ENCODE measurements around the gene ZMIZ2. TPM values are rescaled to one million over a fixed set of nuclear protein-coding genes. Genes with fewer than 3 reads are reported as not detected.
A peak's percentile ranks its signal among the peaks of the same experiment; 100 is the strongest.

Gene ZMIZ2
- total RNA-seq, 2 donors from 2014 or later = 85.6 to 98.2 TPM

GRCh38 chr7:44733708-44734481 lies 14.8 kb upstream of the ZMIZ2 start:
- no peak overlapping the region for H3K9ac ChIP-seq (ENCODE audit: extremely low read depth, low read length, poor library complexity, severe bottlenecking)
- 96 to 100% methylated on average over 3 to 5 of the region's 5 CpGs for WGBS, 2 experiments (ENCODE audit: insufficient coverage in 1 of 2, insufficient read length in 1 of 2)
- Mint-ChIP-seq H3K4me3 (no peak overlapping the region), H3K4me1 (no peaks in the 10 kb centered on the region), H3K36me3 (ENCODE audit: low read depth) (no peaks in the 10 kb centered on the region), H3K9me3 (no peaks in the 10 kb centered on the region), H3K27me3 (ENCODE audit: insufficient read depth) (peaks cover 2% of the 10 kb centered on the region), H3K27ac (no peak overlapping the region)
- H3K27ac ChIP-seq (ENCODE audit: low read depth, low read length) = no peak overlapping the region
- H3K4me3 ChIP-seq (ENCODE audit: low read length) = no peak overlapping the region
- no peaks in the 10 kb centered on the region for H3K9me3 ChIP-seq (ENCODE audit: control insufficient read depth, low read length)
- H3K4me1 ChIP-seq (ENCODE audit: control insufficient read depth, insufficient read depth, low read length) = no peaks in the 10 kb centered on the region
- TF ChIP-seq CTCF (conservative IDR thresholded peaks at IDR 0.05) = no peak
- no peaks in the 10 kb centered on the region for H3K36me3 ChIP-seq (ENCODE audit: control insufficient read depth, insufficient read depth, low read length)
- DNase-seq = no peak
- H3K27me3 ChIP-seq (ENCODE audit: control insufficient read depth, insufficient read depth, low read length, poor library complexity, severe bottlenecking) = no peaks in the 10 kb centered on the region

- Histone ChIP-seq H3K9ac (ENCODE audit: extremely low read depth, low read length, poor library complexity, severe bottlenecking) (no peak overlapping the region), H3K4me3 (ENCODE audit: low read length) (no peak overlapping the region), H3K36me3 (ENCODE audit: control insufficient read depth, insufficient read depth, low read length) (no peaks in the 10 kb centered on the region), H3K4me1 (ENCODE audit: control insufficient read depth, insufficient read depth, low read length) (no peaks in the 10 kb centered on the region), H3K27me3 (ENCODE audit: control insufficient read depth, insufficient read depth, low read length, poor library complexity, severe bottlenecking) (no peaks in the 10 kb centered on the region), H3K9me3 (ENCODE audit: control insufficient read depth, low read length) (no peaks in the 10 kb centered on the region), H3K27ac (ENCODE audit: low read depth, low read length) (no peak overlapping the region)
- Mint-ChIP-seq H3K9me3 (no peaks in the 10 kb centered on the region), H3K27ac (no peak overlapping the region), H3K4me3 (no peak overlapping the region), H3K36me3 (ENCODE audit: low read depth) (no peaks in the 10 kb centered on the region), H3K27me3 (ENCODE audit: insufficient read depth) (peaks cover 2% of the 10 kb centered on the region), H3K4me1 (no peaks in the 10 kb centered on the region)
- 85 to 95% methylated on average over 3 to 5 of the region's 5 CpGs for WGBS, 2 experiments (ENCODE audit: insufficient coverage in 1 of 2, insufficient read length in 1 of 2)
- DNase-seq = no peak
- no peak for TF ChIP-seq CTCF (conservative IDR thresholded peaks at IDR 0.05)
Measured at GRCh38 chr7:44735403-44736165, 13.1 kb upstream of the ZMIZ2 start.

GRCh38 chr7:44736896-44737295 lies 11.8 kb upstream of the ZMIZ2 start:
- Histone ChIP-seq H3K27me3 (ENCODE audit: control insufficient read depth, insufficient read depth, low read length, poor library complexity, severe bottlenecking) (no peaks in the 10 kb centered on the region), H3K4me1 (ENCODE audit: control insufficient read depth, insufficient read depth, low read length) (no peaks in the 10 kb centered on the region), H3K27ac (ENCODE audit: low read depth, low read length) (no peak overlapping the region), H3K36me3 (ENCODE audit: control insufficient read depth, insufficient read depth, low read length) (no peaks in the 10 kb centered on the region), H3K9ac (ENCODE audit: extremely low read depth, low read length, poor library complexity, severe bottlenecking) (no peak overlapping the region), H3K4me3 (ENCODE audit: low read length) (no peak overlapping the region), H3K9me3 (ENCODE audit: control insufficient read depth, low read length) (no peaks in the 10 kb centered on the region)
- Mint-ChIP-seq H3K4me3 (no peak overlapping the region), H3K27me3 (ENCODE audit: insufficient read depth) (no peaks in the 10 kb centered on the region), H3K36me3 (ENCODE audit: low read depth) (no peaks in the 10 kb centered on the region), H3K4me1 (no peaks in the 10 kb centered on the region), H3K9me3 (no peaks in the 10 kb centered on the region), H3K27ac (peak overlapping the region; percentile 60)
- no peak for DNase-seq
- no peak for TF ChIP-seq CTCF (conservative IDR thresholded peaks at IDR 0.05)
- WGBS, 2 experiments (ENCODE audit: insufficient coverage in 1 of 2, insufficient read length in 1 of 2) = 83 to 100% methylated on average over 2 to 3 of the region's 3 CpGs
